GM19025 (cell line): ENCODE data around the gene OSBPL1A.

Experiments
- ATAC-seq: cut with Tn5 transposase; IDR thresholded peaks from one replicate; pipeline ENCODE4 v1.9.1; 2021; ENCODE audit warnings: mild to moderate bottlenecking, low read depth, moderate library complexity; ENCODE audit not compliant: unreplicated experiment

OSBPL1A gene

DNA sequence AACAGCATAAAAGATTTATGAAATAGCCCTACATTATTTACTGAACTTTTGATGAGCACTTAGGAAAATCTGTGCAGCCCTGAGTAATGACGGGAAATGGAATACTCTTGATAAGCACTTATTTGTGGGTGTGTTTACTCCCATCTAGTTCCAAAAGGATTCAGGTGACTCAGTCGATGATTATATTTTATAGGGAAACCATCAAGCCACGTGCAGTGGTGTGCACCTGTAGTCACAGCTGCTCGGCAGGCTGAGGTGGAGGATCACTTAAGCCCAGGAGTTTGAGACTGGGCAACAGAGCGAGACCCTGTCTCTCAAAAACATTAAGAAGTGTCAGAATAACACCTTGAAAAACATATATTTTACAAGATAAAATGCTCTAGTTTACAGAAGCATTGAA lies 166.9 kb downstream of the OSBPL1A start:
- no peak for ATAC-seq

DNA sequence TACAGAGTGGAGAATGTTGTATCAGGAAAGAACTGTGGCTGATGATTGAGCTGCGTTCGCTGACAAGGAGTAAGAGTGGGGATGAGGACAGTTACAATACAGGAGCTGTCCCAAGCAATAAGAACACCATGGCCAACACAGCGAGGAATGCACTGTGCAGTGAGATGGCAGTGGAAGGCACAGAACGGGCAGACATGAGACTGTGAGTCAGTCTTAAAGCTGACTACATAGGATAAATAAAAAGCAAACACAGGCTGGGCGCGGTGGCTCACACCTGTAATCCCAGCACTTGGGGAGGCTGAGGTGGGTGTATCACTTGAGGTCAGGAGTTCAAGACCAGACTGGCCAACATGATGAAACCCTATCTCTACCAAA lies 169.0 kb downstream of the OSBPL1A start:
- no peak for ATAC-seq

DNA sequence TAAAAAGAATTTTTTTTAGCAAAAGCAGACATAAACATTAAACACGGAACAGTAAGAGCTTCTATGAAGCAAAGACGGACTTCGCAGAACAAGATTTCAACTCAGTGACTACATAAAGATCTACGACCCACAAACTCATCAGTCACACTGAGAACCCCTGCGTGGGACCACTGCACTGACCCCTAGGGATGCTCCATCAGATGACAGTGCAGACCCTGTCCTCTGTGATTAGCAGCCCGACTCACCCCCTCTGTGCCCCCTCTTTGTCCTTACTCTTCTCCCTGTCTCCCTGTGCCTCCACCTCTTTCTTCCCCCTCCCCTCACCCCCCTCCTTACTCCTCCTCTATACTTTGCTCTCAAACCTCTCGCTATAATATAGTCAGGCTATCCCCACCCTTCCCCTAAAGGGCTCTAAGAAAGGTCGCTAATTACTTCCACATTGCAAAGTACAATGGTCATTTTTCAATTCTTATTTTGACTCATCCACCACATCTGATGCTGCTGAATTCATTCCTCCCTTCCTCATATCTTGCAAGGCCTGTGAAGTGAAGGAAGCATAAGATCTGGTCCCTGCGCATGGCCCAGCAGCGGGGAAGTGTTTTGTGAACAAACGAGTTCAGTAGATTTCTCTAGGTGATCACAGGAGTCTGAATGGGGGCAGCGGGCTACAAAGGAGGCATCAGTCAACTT lies 169.5 kb downstream of the OSBPL1A start:
- no peak for ATAC-seq

DNA sequence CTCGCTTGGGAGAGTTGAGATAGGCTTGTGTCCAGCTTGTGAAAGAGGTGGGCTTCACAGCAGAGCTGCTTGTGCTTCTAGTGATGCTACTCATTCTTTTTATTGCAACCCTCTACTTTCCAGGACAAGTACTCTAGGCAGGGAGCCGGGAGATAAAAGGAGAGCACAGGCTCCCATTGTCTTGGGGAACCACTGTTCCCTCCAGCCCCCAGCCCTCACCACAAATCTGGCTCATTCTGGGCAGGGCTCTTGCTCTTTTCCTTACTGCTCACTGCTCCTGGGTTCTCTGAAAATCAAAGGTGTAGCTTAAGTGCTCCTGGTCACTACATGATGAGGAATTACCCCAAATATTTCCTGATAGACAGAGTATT lies 177.3 kb downstream of the OSBPL1A start:
- ATAC-seq = no peak

DNA sequence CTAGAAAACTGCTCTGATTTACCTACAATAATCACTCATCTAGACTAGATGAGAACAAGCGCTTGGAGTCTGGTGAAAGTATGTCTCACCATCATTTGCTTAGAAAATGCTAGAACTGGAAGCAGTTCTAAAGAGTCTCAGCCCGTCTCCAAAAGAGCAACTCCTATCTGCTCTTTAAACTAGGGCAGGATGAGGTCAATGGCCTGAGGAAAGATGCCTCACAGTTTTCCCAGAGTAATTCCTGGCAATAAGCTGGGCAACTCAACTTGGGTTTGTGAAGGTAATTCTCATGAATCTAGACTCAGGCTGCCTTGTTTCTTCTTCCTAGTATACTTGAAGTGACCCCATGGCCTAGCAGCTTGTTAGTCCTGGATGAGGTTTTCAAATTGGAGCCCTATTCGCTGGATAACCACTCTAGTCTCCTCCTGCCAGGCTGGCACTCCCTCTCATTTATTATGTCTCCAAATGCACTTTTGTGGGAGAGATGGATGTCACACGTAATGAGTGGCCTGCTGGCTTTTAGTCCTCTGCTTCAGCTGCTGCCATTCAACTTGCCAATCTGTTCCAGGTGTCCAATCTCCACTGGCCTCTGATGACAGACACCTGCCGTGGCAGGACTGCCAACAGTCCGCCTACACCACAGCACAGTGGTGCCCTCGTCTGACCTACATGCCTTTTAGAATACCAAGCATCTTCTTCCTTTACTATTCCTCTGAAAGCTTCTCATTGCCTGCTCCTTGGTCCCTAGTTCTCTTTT lies 177.9 kb downstream of the OSBPL1A start:
- ATAC-seq = no peak

DNA sequence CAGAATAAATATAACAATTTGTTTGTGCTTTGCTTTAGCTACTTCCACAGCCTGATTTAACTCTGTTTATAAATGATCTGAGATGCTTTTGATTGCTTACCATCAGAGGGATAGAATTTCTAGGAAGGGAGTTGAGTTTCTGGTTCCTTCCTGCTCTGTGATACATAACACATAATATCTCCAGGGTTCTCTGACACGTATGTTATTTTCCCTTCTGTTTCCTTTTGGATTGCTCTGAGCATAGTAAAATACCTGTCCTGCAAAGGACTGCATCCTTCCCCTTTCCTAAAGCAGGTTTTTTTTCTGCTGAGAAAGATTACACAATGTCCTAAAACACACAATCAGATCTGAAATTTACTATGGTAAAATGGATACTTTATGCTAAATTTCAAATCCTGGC lies 182.7 kb downstream of the OSBPL1A start:
- ATAC-seq = no peak

DNA sequence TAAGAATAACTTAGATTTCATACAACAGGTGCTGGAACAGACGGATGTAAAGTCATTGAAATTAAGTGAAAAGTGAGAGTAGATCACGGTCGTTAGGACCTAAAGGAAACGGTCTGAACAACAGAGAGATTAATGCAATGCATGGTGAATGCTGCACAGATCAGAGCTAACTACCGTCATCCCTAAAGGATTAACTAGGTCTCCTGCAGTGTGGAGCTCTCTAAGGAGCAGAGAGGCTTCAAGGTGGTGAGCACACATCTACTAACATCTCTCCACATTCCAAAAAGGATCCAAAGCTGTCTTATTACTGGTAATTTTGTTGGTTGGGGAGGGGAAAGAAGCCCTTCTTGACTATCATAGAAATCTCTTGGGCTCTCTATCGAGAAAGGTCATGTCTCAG lies 183.5 kb downstream of the OSBPL1A start:
- no peak for ATAC-seq

DNA sequence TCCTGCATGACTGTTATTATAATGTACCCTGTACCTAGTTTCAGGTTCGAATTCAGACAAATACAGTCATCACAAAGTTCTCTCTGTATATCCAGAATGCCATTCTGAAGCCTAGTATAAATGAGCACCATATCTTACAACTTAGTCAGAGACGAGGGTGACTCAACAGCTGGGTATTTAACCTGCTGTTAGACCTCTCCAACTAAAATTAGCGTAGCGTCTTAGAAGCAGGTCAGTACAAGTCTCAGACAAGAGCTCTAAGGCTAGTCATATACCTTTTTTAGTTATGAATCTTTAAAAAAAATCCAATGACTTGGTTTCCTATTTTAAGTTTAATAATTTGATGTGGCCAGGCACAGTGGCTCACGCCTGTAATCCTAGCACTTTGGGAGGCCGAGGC lies 184.7 kb downstream of the OSBPL1A start:
- no peak for ATAC-seq

DNA sequence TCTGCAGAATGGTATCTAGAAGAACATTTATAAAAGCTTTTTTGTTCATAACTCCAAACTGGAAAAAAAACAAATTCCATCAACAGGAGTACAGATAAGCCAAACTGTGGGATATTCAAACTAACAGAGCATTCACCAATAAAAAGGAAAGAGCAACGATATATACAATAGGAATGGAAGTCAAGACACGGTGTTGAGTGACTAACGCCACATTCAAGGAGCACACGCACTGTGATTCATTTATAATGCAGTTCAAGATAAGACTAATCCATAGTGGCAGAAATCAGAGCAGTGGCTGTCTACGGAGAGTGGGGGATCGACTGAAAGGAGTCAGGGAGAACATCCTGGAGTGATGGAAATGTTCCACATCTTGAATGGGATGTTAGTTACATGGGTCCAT lies 188.1 kb downstream of the OSBPL1A start:
- no peak for ATAC-seq

DNA sequence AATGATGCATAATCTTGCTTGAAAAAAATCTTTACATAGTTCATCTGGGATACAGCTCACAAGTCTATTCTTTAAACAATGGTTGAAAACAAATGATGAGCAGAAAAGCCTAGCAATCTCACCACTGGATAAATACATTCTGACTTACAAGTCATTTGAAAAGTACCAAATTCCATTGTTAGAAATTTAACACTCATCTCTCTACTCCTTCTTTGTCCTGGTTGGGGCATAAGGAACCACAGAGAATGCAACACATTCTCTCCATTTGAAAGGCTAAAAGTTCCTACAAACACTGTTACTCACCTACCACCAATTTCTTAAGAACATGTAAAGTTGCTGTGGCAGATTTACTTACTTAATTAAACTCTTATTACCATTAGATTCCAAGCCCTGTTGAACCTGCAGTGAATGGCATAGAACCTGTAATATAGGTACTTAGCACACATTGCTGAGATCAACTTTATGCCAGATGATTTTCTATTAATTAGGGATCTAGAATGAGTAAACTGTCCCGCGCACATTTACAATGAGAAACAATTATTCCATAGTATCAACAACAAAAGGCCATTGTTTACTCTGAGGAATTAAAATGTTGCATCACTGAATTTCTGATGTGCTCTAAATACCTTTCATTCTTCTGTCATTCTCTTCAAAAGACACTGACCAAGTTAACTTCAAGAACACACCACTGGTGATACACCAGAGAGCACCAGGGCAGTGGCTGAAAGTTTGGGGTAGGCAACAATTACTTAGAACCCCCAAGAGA lies 189.2 kb downstream of the OSBPL1A start:
- no peak for ATAC-seq

DNA sequence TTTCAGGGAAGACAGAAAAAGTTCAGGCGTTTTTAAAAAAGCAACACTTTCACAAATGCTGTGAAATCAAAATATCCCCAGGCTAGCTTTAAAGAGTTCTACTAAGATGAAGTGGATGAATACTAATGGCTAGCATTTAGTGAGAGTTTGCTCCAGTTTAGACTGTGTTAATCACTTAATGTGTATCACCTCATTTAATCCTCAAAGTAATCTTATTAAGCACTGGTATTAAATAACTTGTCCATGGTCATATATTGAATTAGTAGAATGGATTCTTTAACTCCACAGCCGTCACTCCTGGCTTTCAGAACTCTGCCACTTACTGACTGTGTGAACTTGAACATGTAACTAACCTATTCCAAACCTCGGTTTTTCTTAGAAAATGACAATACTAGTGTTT lies 192.7 kb downstream of the OSBPL1A start:
- ATAC-seq = no peak

DNA sequence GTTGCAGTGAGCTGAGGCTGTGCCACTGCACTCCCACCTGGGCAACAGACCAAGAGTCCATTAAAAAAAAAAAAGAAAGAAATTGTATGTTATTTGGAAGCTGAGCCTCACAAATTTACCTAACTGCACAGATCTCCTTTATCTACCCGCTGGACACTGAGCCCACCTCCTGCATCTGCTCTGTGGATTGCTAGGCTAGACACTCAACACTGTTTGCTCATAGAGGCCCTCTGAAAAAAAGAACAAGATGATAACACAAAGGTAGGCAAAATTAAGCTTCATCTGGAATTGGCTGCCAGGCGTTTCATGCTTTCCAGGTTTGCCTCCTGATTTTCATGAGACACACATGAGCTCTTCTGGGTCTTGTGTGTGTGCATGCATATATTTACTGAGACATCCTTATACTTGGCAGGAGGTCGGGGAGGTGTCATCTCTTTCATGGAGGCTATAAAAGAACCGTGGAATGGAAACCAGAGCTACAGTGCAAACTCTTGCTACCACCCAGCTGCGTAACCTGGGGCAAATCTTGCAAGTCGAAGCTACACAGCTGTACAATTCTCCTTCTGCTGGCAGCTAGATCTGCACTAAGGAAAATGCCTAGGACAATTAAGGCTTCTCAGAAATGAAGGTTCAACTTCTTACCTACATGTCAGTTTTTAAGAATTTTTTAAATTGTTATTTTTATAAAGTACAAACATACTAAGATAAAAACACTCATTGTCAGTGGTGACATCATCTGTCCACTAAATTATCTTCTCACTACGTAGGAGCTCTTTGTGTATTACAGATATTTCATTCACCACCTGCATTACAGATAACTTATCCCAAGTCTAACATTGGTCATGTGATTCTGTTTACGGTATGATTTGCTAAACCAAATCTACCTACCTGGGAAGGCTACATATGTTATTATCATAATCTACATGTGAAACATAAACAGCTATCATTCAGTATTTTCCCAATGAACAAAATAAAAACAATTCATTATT lies 195.6 kb downstream of the OSBPL1A start:
- no peak for ATAC-seq

DNA sequence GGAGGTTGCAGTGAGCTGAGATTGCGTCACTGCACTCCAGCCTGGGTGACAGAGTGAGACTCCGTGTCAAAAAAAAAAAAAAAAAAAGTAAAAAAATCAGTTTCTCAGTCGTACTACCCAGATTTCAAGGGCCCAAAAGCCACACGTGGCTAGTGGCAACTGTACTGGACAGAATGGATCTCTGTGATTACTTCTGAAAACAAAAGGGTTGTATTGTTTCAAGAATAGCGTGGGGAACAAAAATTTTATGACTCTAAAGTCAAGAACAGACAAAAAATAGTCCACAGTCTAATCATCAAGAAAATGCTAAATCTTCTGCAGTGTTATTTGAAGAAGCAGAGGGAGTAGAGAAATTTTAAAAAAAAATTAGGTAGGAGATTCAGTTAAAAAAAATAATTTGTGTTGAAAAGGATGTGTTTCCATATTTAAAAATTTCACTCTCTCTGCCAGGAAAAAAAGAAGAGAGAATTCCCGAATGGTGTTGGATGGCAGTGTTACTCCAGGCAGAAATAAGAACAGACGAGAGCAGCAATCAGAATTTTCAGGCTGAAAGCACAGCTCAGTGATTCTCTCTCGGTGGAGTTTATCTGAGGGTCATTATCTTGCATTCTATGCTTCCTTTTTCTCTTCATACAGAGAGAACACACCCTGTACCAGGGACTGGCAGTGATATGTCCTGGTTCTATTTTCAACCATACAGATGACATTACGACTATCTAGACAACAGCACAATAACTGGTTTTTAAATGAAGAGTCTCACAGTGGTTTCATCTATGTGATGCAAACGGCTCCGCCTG lies 196.9 kb downstream of the OSBPL1A start:
- ATAC-seq = no peak

DNA sequence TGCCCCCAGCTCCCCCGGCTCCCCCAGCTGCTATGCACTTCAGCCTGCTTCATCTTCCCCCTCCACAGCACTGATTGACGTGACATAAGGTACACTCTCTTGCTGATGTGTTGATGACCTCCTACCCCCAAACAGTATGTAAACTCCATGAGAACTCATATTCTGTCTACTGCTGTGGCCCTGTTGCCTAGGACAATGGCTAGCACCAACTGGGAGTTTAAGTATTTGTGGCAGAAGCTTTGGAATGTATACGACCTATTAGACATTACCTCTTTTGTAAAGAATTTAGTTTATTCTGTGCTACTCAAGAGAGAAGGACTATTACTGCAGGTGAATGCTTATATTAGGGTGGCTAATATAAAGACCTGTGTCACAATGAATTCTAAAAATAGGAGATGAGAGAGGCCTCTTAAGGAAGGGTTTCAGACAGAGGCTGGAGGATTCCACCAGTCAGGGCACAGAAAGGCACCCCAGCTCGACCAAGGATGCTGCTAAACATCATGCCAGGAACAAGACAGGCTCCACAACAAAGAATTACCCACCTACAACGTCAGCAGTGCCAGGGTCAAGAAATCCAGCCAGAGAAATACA lies 198.2 kb downstream of the OSBPL1A start:
- no peak for ATAC-seq

DNA sequence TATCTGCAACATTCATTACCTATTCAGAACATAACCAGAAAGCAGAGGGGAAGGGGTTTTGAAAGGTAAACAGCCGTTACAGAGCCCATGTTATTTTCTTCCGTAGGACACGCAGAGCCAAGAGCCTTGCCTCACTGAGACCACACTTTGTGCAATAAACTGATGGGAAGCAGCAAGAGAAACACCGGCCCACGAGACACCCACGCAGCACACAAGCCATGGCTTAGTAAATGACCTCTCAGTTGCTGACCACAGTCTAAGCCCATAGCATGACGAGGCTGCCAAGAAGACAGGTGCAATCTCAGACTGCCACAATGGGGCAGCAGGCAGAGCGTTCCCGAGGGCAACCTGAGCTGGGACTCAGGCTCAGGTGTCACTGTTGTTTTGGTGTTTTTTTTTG lies 199.2 kb downstream of the OSBPL1A start:
- no peak for ATAC-seq

DNA sequence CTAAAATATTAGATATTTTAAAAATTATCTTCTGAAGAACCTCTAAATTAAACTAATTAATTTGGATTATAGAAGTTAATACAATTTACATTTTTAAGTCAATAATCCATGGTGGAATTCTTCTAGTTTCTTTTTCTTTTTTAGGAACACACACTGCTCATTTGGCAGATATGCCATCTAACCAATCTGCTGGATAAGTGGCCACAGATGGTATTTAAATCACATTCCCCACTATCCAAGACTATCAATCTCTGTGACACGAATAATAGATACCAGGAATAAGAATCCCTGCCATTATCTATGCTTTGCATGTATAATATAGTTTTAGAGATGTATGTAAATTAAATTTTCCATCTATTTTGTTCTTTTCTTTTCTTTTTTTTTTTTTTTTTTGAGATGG lies 200.2 kb downstream of the OSBPL1A start:
- ATAC-seq = no peak

DNA sequence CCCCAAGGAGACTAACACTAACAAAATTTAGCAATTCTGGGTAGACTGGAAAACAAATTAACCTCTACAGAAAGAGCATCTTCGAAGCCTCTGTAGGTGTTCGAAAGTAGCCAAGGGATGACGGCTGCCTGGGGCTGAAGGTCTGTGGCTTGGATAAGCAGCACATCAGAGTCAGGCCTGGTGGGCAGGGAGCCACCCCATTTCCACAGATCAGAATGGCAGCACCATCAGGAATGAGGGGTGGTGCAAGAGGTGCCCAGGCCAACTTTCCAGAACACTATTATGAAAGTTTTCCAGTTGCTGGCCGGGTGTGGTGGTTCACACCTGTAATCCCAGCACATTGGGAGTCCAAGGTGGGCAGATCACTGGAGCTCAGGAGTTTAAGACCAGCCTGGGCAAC lies 200.9 kb downstream of the OSBPL1A start:
- no peak for ATAC-seq

DNA sequence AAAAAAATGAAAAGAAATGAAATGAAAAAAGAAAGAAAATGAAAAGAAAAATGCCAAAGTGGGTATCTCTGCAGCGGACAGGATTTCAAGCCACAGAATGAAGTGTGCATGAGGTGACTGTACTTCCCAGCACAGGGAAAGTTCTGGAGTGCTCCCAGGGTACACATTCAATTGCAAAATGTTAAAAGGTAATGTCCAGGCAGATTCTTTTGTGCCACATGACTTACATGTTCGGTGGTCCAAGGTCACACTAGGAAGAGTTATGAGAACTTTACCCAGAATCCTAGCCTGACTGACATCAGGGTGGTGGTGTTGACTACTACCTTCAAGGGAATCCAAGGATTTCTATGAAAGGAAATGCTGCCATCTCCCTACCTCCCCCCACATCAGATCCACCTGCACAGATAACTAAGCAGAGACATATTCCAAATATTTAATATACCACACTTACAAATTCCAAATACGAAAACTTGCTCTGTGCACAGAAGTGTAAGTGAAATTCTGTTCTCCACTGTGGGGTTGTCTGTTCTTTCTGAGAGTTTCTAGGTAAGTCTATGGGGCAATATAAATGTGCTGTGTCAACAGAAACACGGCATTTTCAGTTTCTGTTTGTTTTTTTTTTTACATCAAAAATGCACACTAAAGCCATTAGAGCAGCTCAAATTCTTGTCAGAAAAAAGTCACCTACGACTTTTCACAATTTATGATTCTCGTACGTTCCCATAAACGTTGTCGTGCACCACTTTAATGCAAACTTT lies 202.1 kb downstream of the OSBPL1A start:
- no peak for ATAC-seq

DNA sequence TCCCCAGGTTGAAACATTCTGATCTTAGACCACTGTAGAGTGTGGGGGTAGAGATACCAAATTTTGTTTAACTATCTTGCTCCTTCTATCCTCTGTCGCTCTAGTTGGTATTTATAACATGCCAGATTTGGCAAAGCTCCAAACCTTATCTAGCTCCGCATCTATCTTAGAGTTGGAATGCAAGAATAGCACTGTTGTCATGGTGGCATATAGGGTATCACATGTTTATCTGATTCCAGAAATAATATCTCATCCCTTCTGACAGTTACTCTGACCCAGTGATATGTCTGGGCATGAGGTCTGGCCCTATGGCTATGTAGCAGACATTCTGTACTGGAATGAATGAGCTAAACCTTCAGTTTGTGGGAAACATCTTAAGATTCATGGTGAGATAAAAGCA lies 207.0 kb downstream of the OSBPL1A start:
- no peak for ATAC-seq
